GM19240 (cell line): ENCODE measurements around the gene PNPLA5.
"Not testable (repeated sequence)": the region's sequence is repeated elsewhere in the genome, so short reads cannot be mapped to it uniquely, and the experiment has no call there.

Experiments used
- DNase-seq: peaks from one replicate; pipeline ENCODE4 v3.0.0; 2011; ENCODE audit warnings: low spot score; ENCODE audit not compliant: insufficient read length

PNPLA5 gene

GRCh38 chr22:43903033-43903432, 11.2 kb upstream of the PNPLA5 start:
- DNase-seq, result not testable (repeated sequence)

- DNase-seq, result no peak
Measured at GRCh38 chr22:43901976-43902643, 10.3 kb upstream of the PNPLA5 start.

- DNase-seq, result no peak
Measured at GRCh38 chr22:43900206-43900605, 8.4 kb upstream of the PNPLA5 start.

DNA sequence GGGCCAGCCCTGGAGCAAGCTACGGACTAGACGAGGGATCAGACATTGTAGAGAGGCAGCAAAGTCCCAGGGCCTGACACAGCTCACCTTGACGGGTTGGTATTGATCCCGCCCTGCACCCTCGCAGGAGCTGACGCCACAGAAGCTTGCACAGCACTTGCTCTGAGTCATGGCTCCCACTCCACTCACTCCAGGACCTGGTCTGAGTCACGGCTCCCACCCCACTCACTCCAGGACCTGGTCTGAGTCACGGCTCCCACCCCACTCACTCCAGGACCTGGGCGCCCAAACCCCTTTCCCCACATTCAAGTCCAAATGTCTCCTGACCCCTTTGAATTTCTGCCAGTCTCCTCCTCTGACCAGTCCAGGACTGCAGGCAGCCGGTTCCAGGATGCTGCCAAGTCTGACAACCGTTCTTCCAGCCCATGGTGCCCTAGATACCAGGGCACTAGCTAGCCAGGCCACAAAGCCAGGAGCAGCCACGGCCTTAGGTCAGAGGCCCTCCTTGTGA, 6.0 kb upstream of the PNPLA5 start:
- DNase-seq, result no peak

GRCh38 chr22:43895986-43896645, 4.3 kb upstream of the PNPLA5 start:
- no peak for DNase-seq

DNA sequence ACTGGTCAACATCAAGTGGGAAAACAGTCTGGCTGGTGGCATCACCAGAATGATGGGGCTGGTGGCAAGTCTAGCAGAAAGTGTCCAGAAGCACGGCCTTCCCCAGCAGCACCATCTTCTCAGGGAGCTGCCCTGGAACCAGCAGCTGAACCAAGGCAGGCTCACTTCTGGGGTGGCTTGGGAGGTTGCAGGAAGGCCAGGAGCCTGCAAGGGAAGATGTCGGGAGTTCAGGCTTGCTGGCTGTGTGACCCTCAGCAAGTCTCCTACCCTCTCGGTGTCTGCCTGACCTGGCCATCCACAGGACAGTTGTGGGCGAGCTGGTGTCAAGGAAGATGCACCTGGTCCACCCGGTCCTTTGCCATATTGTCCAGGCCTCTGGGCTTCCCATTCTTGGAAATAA, 2.3 kb upstream of the PNPLA5 start:
- no peak for DNase-seq

GRCh38 chr22:43893266-43893665, 1.5 kb upstream of the PNPLA5 start:
- no peak for DNase-seq

GRCh38 chr22:43892183-43892894, 526 bp upstream of the PNPLA5 start:
- DNase-seq, result no peak

DNA sequence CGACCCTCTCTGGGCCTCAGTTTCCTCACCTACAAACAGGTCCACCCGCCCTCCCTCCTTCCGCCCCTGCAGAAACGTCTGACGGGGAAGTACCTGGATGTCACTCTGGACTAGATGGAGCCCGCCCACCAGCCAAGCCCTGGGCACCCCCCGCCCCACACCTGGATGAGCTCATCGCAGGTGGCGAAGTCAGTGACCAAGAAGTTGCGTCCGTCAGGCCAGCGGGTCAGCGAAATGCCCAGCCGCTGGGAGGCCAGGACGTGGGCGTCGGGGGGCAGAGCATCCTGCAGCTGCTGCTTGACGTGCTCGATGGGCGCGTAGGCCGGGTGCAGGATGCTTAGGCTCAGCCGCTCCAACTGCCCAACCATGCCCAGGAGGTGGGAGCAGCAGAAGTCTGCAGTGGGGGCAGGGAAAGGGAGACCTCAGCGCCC, 897 bp downstream of the PNPLA5 start:
- no peak for DNase-seq

DNA sequence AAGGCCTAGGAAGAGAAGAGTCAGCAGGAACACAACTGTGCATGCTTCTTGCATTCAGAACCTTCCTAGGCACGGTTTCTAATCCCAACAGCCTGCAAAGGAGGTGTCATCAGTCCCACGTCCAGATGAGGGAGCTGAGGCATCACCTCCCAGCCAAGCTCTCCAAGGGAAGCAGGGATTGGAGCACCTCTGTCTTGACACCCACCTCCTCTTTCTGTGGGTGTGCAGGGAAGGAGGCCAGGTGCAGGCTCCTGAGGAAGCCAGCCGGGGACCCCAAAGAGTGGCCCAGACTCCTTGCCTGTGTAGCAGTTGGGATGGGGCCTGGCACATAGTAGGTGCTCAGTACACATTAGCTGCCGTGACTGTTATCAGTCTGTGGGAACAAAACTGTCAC, 2.0 kb downstream of the PNPLA5 start:
- DNase-seq, result no peak

DNA sequence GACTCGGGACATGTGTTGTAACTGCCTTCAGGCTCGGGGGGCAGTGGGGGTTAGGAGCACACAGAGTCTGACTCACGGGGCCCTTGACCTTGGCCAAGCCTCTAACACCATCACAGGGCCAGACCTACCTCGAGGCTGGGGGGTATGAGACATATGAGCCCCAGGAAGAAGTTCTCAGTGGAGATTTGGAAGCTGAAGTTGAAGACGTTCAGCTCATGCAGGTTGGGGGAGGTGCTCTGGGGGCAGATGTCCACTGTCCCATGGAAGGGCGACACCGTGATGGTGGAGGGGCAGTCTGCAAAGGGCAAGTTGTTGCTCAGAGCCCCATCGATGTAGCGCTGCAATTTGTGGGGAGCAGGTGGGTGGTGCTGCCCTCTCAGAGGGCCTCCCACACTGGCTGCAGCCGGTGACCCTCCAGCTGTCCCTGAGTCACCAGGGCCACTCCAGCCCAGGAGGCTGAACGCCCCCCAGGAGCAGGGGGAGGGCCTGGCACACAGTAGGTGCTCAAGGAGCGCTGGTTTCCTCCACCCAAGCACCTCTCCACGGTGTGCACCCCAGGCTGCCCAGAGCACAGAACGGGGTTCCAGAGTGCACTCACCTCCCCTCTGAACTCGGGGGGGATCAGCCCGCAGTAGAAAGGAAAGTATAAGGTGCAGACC, 2.5 kb downstream of the PNPLA5 start:
- DNase-seq, result no peak

- no peak for DNase-seq
Measured at GRCh38 chr22:43888740-43889139, 3.1 kb downstream of the PNPLA5 start.

DNA sequence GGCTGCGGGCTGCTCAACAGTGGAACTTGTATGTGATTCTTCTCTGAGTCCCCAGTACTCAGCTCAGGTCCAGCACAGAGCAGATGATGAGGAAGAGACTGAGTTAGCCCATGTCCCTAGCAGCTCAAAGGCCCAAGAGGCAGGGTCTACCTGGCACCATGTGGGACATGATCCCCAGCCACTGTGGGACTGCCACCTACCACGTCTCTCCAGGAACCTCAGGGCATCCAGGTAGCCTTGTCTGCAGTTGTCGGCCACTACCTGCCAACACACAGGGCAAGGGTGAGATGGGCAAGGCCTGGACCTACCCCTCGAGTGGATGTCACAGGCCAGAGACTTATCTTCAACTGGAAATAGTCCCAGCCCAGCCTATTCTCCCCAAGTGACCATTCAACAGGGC, 4.4 kb downstream of the PNPLA5 start:
- DNase-seq, result no peak

DNA sequence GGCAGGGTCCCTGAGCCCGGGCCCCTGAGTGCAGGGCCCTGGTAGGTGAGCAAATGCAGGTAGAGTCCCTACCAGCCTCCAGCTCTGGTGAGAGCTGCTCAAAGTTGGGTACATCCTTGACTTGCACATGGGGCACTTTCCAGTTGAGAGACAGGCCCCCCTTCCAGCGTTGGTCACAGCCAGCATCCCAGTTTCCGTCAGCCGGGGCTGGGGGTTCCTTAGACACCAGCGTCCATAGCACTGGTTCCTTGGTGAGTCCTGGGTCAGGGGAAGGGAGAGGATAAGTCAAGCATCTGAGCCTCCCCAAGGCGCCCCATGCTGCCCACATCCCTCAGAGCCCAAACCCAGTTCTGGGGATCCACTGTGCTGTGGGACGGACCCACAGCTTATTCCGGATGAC, 5.6 kb downstream of the PNPLA5 start:
- no peak for DNase-seq

- no peak for DNase-seq
Measured at GRCh38 chr22:43885786-43886185, 6.0 kb downstream of the PNPLA5 start.

GRCh38 chr22:43885319-43885671, 6.5 kb downstream of the PNPLA5 start:
- DNase-seq, result no peak

- DNase-seq, result peak; percentile 85
Measured at GRCh38 chr22:43884600-43885318, 7.1 kb downstream of the PNPLA5 start.

DNA sequence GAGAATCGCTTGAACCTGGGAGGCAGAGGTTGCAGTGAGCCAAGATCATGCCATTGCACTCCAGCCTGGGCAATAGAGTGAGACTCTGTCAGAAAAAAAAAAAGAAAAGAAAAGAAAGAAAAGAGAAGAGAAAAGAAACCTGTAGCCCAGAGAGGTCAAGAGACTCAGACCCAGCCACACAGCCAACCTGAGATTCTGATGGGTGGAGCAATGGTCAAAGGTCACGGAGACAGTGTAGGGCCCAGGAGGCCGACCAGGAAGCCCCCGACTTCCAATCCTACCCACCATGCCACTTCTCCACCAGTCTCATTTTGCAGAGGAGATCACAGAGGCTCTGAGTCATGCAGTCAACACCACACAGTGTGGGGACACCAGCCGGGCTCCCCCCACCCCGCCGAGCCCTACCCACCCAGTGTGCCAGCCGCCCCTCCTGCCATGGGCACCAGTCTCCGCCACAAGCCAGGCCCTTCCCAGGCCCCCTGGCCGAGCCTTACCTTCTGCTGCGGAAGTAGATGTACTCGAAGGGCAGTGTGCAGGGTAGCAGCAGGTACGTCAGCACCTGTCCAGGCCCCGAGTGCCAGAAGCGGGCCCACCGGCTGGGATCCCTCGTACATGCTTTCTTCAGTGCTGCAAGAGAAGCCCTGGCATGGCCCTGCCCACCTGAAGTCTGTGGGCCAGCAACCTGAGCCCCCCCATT, 7.9 kb downstream of the PNPLA5 start:
- no peak for DNase-seq

DNA sequence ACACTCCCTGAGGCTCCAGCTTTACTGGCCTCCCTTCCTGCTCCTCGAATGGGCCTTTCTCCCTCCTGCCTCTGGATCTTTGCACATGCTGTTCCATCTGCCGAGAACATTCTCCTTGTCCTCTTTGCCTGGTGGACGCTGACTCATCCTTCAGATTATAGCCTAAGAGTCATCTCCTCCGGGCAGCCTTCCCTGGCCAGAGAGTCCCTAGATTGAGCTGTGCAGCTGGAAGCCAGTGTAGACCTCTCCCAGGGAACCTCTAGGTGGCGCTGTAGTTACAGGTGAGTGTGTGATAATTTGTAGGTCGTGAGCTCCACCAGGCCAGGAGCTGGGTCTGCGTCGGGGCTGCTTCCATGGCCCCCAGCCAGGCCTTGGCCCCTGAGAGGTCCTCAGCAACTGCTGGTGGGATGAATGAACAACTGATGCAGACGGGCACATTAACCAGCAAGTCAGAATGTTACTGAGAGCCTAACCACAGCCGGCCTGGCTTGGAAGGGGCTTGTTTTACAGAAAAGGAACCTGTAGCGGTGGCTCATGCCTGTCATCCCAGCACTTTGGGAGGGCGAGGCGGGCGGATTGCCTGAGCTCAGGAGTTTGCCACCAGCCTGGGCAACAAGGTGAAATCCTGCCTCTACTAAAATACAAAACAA, 8.7 kb downstream of the PNPLA5 start:
- peak; percentile 60 for DNase-seq

GRCh38 chr22:43882122-43882767, 9.6 kb downstream of the PNPLA5 start:
- no peak for DNase-seq
